ENCODE measurements around the gene TOE1.

GRCh38 chr1:45332346-45332720 lies 7.6 kb upstream of the TOE1 start:
- TF ChIP-seq CEBPB (IDR thresholded peaks at IDR 0.05) (no peak), EP300 (IDR thresholded peaks at IDR 0.05; ENCODE audit: borderline replicate concordance) (no peak), RAD21 (IDR thresholded peaks at IDR 0.05; ENCODE audit: low read depth) (no peak), REST (IDR thresholded peaks at IDR 0.05; ENCODE audit: low read depth) (no peak), USF1 (IDR thresholded peaks at IDR 0.05) (no peak), CREB1 (IDR thresholded peaks at IDR 0.05; ENCODE audit: low read depth) (no peak), FOXM1 (IDR thresholded peaks at IDR 0.05; ENCODE audit: borderline replicate concordance, low read depth) (no peak), MAX (IDR thresholded peaks at IDR 0.05) (no peak), TCF12 (IDR thresholded peaks at IDR 0.05; ENCODE audit: low read depth) (no peak), EGR1 (IDR thresholded peaks at IDR 0.05) (no peak), YY1 (IDR thresholded peaks at IDR 0.05; ENCODE audit: low read depth) (no peak), ZBTB7A (IDR thresholded peaks at IDR 0.05; ENCODE audit: low read depth) (no peak), TEAD4 (IDR thresholded peaks at IDR 0.05) (no peak), TAF1 (IDR thresholded peaks at IDR 0.05; ENCODE audit: low read depth) (no peak)

Data from Ishikawa (cell line).